Stomach smooth muscle (tissue), 2 donors: Measurements from ENCODE around the gene SESN3.

Experiments
- H3K27ac ChIP-seq: one replicate; pipeline ENCODE4 v1.7.0; 2013; ENCODE audit warnings: mild to moderate bottlenecking, low read length, inconsistent platforms
- H3K27me3 ChIP-seq, 2 donors: one replicate each; pipeline ENCODE4 v1.7.0; 2013; ENCODE audit warnings: low read length in 2 of 2; ENCODE audit not compliant: insufficient read depth in 2 of 2, control insufficient read depth in 1 of 2
- H3K36me3 ChIP-seq, 2 donors: one replicate each; pipeline ENCODE4 v1.7.0; 2013; ENCODE audit warnings: low read length in 2 of 2; ENCODE audit not compliant: control insufficient read depth in 2 of 2, insufficient read depth in 2 of 2
- H3K4me1 ChIP-seq: one replicate; pipeline ENCODE4 v1.7.0; 2013; ENCODE audit warnings: low read length; ENCODE audit not compliant: control insufficient read depth, insufficient read depth
- H3K4me3 ChIP-seq, 2 donors: one replicate each; pipeline ENCODE4 v1.7.0; 2013; ENCODE audit warnings: low read length in 2 of 2
- H3K9ac ChIP-seq, 2 donors: one replicate each; pipeline ENCODE4 v1.7.0; 2013; ENCODE audit warnings: low read length in 2 of 2, mild to moderate bottlenecking in 1 of 2
- H3K9me3 ChIP-seq, 2 donors: one replicate each; pipeline ENCODE4 v1.7.0; 2013; ENCODE audit warnings: low read length in 2 of 2; ENCODE audit not compliant: control insufficient read depth in 2 of 2
- donor health status: healthy.
- donor health status: Pancreatic carcinoma.

Gene SESN3

DNA sequence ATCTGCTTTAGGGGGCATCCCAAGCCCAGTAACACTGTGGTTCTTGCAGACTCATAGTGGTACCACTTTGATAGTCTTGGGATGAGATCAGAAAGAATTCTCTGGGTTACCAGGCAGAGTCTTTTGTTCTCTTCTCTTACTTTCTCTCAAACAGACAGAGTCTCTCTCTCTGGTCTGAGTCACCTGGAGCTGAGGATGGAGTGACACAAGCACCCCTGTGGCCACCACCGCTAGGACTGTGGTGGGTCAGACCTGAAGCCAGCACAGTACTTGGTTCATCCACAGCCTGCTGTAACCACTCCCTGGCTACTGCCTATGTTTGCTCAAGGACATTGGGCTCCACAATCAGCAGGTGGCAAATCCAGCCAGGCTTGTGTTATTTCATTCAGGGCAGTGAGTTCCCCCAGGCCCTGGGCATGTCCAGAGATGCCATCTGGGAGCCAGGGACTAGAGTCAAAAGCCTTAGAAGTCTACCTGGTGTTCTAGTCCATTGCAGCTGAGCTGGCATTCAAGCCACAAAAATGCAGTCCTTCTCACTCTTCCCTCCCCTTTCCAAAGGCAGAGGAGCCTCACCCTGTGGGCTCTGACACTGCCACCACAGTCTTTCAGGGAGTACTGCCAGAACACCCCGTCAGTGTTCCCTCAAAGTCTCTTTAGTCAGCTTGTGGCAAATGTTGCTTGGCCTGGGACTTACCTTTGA is 111.5 kb downstream of the SESN3 start:
- H3K27ac ChIP-seq: no peak overlapping the region
- H3K4me1 ChIP-seq: no peaks in the 10 kb centered on the region
- H3K36me3 ChIP-seq: no peaks in the 10 kb centered on the region
- H3K9me3 ChIP-seq: no peaks in the 10 kb centered on the region
- no peaks in the 10 kb centered on the region for H3K27me3 ChIP-seq
- no peak overlapping the region for H3K9ac ChIP-seq
- H3K4me3 ChIP-seq: no peak overlapping the region

DNA sequence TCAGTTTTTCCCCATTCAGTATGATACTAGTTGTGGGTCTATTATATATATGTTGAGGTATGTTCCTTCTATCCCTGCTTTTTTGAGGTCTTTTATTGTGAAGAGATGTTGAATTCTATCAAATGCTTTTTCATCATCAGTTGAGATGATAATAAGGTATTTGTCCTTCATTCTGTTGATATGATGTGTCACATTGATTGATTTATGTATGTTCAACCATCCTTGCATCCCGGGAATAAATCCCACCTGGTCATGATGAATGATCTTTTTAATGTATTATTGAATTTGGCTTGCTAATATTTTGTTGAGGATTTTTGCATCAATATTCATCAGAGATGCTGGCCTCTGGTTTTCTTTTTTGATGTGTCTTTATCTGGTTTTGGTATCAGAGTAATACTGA is 115.4 kb downstream of the SESN3 start:
- Histone ChIP-seq H3K4me1 (no peaks in the 10 kb centered on the region), H3K36me3 (no peaks in the 10 kb centered on the region), H3K9ac (no peak overlapping the region), H3K4me3 (no peak overlapping the region), H3K27me3 (no peaks in the 10 kb centered on the region), H3K27ac (no peak overlapping the region), H3K9me3 (no peaks in the 10 kb centered on the region)
